Kidney (tissue), 14 donors: Measurements from ENCODE around the gene DPP10. TPM values are rescaled to one million over a fixed set of nuclear protein-coding genes. Genes with fewer than 3 reads are reported as not detected.

ENCODE experiments used
- DNase-seq, 5 donors: peaks; one replicate each; pipeline ENCODE4 v3.0.0-alpha.2; 2013 to 2020
- FAIRE-seq: peaks from 2 replicates; lab custom pipeline; 2012; peaks lifted over from hg19 to GRCh38; lab: Jason Lieb, UNC
- H3K27ac ChIP-seq, 2 donors: one replicate each; pipeline ENCODE4 v1.7.0; 2013; ENCODE audit warnings: low read depth in 2 of 2, low read length in 2 of 2, inconsistent platforms in 1 of 2
- H3K27me3 ChIP-seq: one replicate; pipeline ENCODE4 v1.7.1; 2013; ENCODE audit warnings: low read length, inconsistent platforms; ENCODE audit not compliant: control insufficient read depth, insufficient read depth
- H3K36me3 ChIP-seq, 3 donors: one replicate each; pipeline versions ENCODE4 v1.7.0 to v1.7.1; 2013; ENCODE audit warnings: low read length in 3 of 3, control low read depth in 1 of 3, inconsistent platforms in 1 of 3; ENCODE audit not compliant: insufficient read depth in 3 of 3, control insufficient read depth in 2 of 3
- H3K4me1 ChIP-seq, 3 donors: one replicate each; pipeline versions ENCODE4 v1.7.0 to v1.7.1; 2013; ENCODE audit warnings: low read length in 3 of 3, inconsistent platforms in 1 of 3, low read depth in 1 of 3; ENCODE audit not compliant: control insufficient read depth in 2 of 3, insufficient read depth in 2 of 3
- H3K4me3 ChIP-seq, 3 donors: one replicate each; pipeline versions ENCODE4 v1.7.0 to v1.8.1; 2013; ENCODE audit warnings: low read length in 3 of 3, control low read depth in 1 of 3, inconsistent platforms in 1 of 3
- H3K9ac ChIP-seq, 3 donors: one replicate each; pipeline versions ENCODE4 v1.7.0 to v1.7.1; 2013; ENCODE audit warnings: low read length in 3 of 3, control low read depth in 1 of 3, inconsistent platforms in 1 of 3
- H3K9me3 ChIP-seq, 3 donors: one replicate each; pipeline versions ENCODE4 v1.7.0 to v1.7.1; 2013; ENCODE audit warnings: low read length in 3 of 3, control low read depth in 1 of 3, inconsistent platforms in 1 of 3; ENCODE audit not compliant: control insufficient read depth in 2 of 3, insufficient read depth in 1 of 3
- intact Hi-C: fragments of 100-400 bp; cut with DNase I; formaldehyde crosslinking; loops from one replicate; pipeline ENCODE4 v1.11.1; 2022
- polyA plus RNA-seq: library from polyadenylated mRNA; stranded (reverse); fragments of 350-450 nt; fragmentation: Illumina TruSeq; extraction: RNeasy Lipid Tissue Mini Kit (QIAGEN cat#74804); gene quantifications from one replicate; pipeline ENCODE4 v1.2.3, GENCODE V29; 2014; ENCODE audit warnings: low read depth, low replicate concordance; ENCODE audit not compliant: insufficient read depth
- total RNA-seq: library from RNA; stranded (reverse); fragmentation: NEBNext Ultra II Directional; extraction: Animal tissue kit (Norgen Biotek cat#: 25700); gene quantifications from one replicate; pipeline ENCODE4 v1.2.1, GENCODE V29; 2021
- TF ChIP-seq, protein P1 (sequence below): IDR thresholded peaks from 3 replicates; pipeline ENCODE4 v1.5.1; 2012; ENCODE audit warnings: mild to moderate bottlenecking, moderate library complexity, borderline replicate concordance; ENCODE audit not compliant: insufficient read depth; ENCODE audit errors: extremely low read depth
- donor health status: control.
- donor health status: control.
- donor health status: control.
- donor health status: control.
- donor health status: control.
- donor health status: DM: yes; HTN: yes; CAD: no.
- donor health status: Normal renal cell carcinoma (clear cell type).

Gene DPP10
- total and polyA plus RNA-seq, 2 donors from 2014 or later, result 0.67 TPM; not detected in 1

DNA sequence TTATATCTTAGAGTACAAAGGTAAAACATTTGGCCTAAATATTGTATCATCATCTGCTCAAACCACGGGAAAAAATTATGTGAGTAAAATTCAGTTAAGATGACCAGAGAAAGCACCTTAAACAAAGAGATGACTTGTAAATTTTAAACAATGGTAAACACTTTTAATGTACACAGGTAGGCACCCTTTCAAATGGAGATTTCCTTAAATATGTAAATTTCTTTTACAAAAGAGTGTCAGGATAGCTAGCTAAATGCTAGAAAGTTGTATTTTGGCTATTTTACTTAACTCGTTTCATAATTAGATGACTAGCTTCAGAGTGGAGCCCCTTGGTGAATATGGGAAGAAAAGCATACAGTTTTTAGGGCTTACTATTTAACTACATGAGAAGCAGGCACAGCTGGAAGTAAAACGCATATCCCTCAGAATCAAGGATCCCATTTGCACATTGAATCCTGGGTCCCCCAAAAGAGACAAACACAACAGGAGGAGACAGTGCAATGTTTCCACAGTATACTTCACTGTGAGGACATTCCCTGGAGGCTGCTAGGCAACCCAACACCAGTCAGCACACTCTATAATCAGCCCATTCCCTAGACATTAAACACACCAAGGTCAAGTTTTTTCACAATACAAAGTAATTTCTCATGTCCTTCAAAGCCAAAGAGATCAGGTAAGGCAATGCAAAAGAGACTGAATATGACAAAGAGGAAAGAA lies 1154.4 kb downstream of the DPP10 start:
- Histone ChIP-seq H3K36me3 (no peaks in the 10 kb centered on the region), H3K9ac (no peak overlapping the region), H3K9me3 (peaks cover 0 to 9% (median 0%) of the 10 kb centered on the region in 3 donors), H3K27ac (no peak overlapping the region), H3K4me3 (no peak overlapping the region), H3K27me3 (no peaks in the 10 kb centered on the region), H3K4me1 (no peaks in the 10 kb centered on the region)
- FAIRE-seq, result no peak
- TF ChIP-seq, protein P1, sequence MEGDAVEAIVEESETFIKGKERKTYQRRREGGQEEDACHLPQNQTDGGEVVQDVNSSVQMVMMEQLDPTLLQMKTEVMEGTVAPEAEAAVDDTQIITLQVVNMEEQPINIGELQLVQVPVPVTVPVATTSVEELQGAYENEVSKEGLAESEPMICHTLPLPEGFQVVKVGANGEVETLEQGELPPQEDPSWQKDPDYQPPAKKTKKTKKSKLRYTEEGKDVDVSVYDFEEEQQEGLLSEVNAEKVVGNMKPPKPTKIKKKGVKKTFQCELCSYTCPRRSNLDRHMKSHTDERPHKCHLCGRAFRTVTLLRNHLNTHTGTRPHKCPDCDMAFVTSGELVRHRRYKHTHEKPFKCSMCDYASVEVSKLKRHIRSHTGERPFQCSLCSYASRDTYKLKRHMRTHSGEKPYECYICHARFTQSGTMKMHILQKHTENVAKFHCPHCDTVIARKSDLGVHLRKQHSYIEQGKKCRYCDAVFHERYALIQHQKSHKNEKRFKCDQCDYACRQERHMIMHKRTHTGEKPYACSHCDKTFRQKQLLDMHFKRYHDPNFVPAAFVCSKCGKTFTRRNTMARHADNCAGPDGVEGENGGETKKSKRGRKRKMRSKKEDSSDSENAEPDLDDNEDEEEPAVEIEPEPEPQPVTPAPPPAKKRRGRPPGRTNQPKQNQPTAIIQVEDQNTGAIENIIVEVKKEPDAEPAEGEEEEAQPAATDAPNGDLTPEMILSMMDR, result no peak
- intact Hi-C loops, result no loop called here
- DNase-seq, result no peak

DNA sequence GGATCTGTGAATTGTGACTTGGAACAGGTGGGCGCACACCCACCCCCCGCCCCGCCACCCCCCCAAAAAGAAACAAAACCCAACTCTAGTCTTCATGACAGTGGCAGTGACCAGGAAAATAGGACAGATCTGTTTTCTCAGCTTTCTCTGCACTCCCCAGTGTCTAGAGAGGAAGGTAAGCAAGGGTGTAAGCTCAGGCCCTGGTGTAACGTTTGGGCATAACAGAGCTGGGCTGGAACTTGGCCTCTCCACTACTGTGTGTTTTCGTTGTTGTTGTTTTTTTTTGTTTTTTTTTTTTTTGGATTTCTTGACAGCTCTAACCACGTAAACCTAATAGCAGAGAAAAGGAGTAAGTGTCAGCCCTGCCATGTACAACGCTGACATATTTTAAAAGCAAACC lies 1160.8 kb downstream of the DPP10 start:
- FAIRE-seq, result no peak
- Histone ChIP-seq H3K4me1 (no peaks in the 10 kb centered on the region), H3K27me3 (no peaks in the 10 kb centered on the region), H3K4me3 (no peak overlapping the region), H3K9me3 (no peaks in the 10 kb centered on the region), H3K27ac (no peak overlapping the region), H3K9ac (no peak overlapping the region), H3K36me3 (no peaks in the 10 kb centered on the region)
- TF ChIP-seq, protein P1, result no peak
- DNase-seq, result peak in 3 of 5 donors; percentile 9 to 13 (median 11)
- intact Hi-C loops, result no loop called here

DNA sequence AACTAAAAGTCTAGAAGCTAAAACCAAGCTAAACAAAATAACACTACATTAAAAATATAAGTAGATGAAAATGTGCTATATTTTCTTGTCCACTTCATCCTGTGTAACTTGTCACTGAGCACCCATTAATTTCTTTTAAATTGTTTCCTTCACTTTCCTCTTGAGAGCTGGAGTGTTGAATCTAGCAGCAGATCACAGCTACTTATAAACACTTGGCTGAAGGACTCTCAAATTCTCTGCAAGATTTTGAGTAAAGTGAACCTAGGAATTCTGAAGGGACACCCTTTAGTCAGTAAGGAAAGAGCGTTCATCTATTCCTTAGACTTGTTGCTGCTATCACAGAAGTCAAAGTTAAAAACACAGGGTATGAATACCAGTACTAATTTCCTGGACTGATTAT lies 1163.9 kb downstream of the DPP10 start:
- Histone ChIP-seq H3K27ac (no peak overlapping the region), H3K9me3 (no peaks in the 10 kb centered on the region), H3K27me3 (no peaks in the 10 kb centered on the region), H3K9ac (no peak overlapping the region), H3K4me3 (no peak overlapping the region), H3K36me3 (no peaks in the 10 kb centered on the region), H3K4me1 (no peaks in the 10 kb centered on the region)
- intact Hi-C loops, result no loop called here
- TF ChIP-seq, protein P1, result no peak
- FAIRE-seq (no peak), DNase-seq (no peak)
